PC-3 (cell line): ENCODE results near the gene DYRK3. TPM values are rescaled to one million over a fixed set of nuclear protein-coding genes. Genes with fewer than 3 reads are reported as not detected.

Experiments used
- ATAC-seq: fragments of 200-7000 bp; cut with Tn5 transposase; 2 replicates; pipeline ENCODE4 v1.9.1; 2020; ENCODE audit warnings: mild to moderate bottlenecking, moderate library complexity
- BruUV-seq: library from RNA; stranded (reverse); fragments of 400-500 nt; replicated peaks from 2 replicates; lab custom pipeline; 2021; lab: Mats Ljungman, UMichigan
- CTCF ChIA-PET: fragments of 300-600 bp; sonication (Branson Sonifier 250); formaldehyde crosslinking; loops from one replicate; lab custom pipeline; 2022; ENCODE audit warnings: antibody characterized with exemption; lab: Charles Lee
- POLR2A ChIA-PET: fragments of 300-600 bp; sonication (Branson Sonifier 250); formaldehyde crosslinking; loops from one replicate; lab custom pipeline; 2022; ENCODE audit warnings: antibody characterized with exemption; ENCODE audit not compliant: unreplicated experiment; lab: Charles Lee
- DNase-seq: peaks from one replicate; pipeline ENCODE4 v3.0.0-alpha.2; 2015
- H2AFZ ChIP-seq: fragments of 300-600 bp; sonication (generic); 2 replicates; pipeline ENCODE4 v1.6.0; 2016; ENCODE audit warnings: antibody characterized with exemption, low read length
- H3F3A ChIP-seq: fragments of 300-600 bp; sonication (generic); one replicate; pipeline ENCODE4 v1.6.0; 2017; ENCODE audit warnings: antibody characterized with exemption, low read length, control low read depth, mild to moderate bottlenecking; ENCODE audit not compliant: unreplicated experiment
- H3K27ac ChIP-seq: fragments of 300-600 bp; sonication (generic); 2 replicates; pipeline ENCODE4 v1.5.1; 2016; ENCODE audit warnings: mild to moderate bottlenecking, low read length
- H3K27me3 ChIP-seq: fragments of 300-600 bp; sonication (generic); 2 replicates; pipeline ENCODE4 v1.6.1; 2016; ENCODE audit warnings: low read length, mixed read lengths
- H3K36me3 ChIP-seq: fragments of 300-600 bp; sonication (generic); 2 replicates; pipeline ENCODE4 v1.6.1; 2016; ENCODE audit warnings: low read depth, mixed run types, low read length, mixed read lengths
- H3K4me1 ChIP-seq: fragments of 300-600 bp; sonication (generic); 2 replicates; pipeline ENCODE4 v1.5.1; 2016; ENCODE audit warnings: low read length; ENCODE audit not compliant: insufficient read depth
- H3K4me2 ChIP-seq: fragments of 300-600 bp; sonication (generic); 2 replicates; pipeline ENCODE4 v1.6.0; 2016; ENCODE audit warnings: low read length
- H3K4me3 ChIP-seq: fragments of 300-600 bp; sonication (generic); 2 replicates; pipeline ENCODE4 v1.5.1; 2016; ENCODE audit warnings: mild to moderate bottlenecking, low read length, mixed read lengths
- H3K79me2 ChIP-seq: fragments of 300-600 bp; sonication (generic); 2 replicates; pipeline ENCODE4 v1.6.1; 2017; ENCODE audit warnings: low read length, mixed read lengths
- H3K9ac ChIP-seq: fragments of 300-600 bp; sonication (generic); 2 replicates; pipeline ENCODE4 v1.6.0; 2016; ENCODE audit warnings: mild to moderate bottlenecking, low read length
- H3K9me2 ChIP-seq: fragments of 300-600 bp; sonication (generic); replicated peaks from 2 replicates; pipeline ENCODE4 v1.6.1; 2016; ENCODE audit warnings: mixed run types, low read length, mixed read lengths
- H3K9me3 ChIP-seq: fragments of 300-600 bp; sonication (generic); 2 replicates; pipeline ENCODE4 v1.6.1; 2016; ENCODE audit warnings: low read length, mixed read lengths
- H4K20me1 ChIP-seq: fragments of 300-600 bp; sonication (generic); 2 replicates; pipeline ENCODE4 v1.6.1; 2016; ENCODE audit warnings: low read length, mixed read lengths
- EZH2 ChIP-seq: fragments of 300-600 bp; sonication (generic); IDR thresholded peaks from one replicate; pipeline ENCODE4 v1.6.1; 2017; ENCODE audit warnings: antibody characterized with exemption, mild to moderate bottlenecking, low read length; ENCODE audit not compliant: unreplicated experiment
- EZH2phosphoT487 ChIP-seq: fragments of 300-600 bp; sonication (generic); IDR thresholded peaks from 2 replicates; pipeline ENCODE4 v1.6.1; 2018; ENCODE audit warnings: mild to moderate bottlenecking, antibody characterized with exemption, low read length, borderline replicate concordance
- intact Hi-C: fragments of 100-400 bp; cut with micrococcal nuclease; formaldehyde crosslinking; loops from 2 replicates; pipeline ENCODE4 v1.9.0; 2023
- total RNA-seq: library from RNA; depleted of rRNA; stranded (reverse); fragments of >200 nt; gene quantifications from 2 replicates; pipeline ENCODE4 v1.2.3, GENCODE V29; 2014
- TF ChIP-seq, protein P1 (sequence below): fragments of 300-600 bp; sonication (generic); conservative IDR thresholded peaks from 2 replicates; pipeline ENCODE4 v1.5.1; 2017; ENCODE audit warnings: antibody characterized with exemption, low read depth, mild to moderate bottlenecking, low read length

The DYRK3 gene
- total RNA-seq, 1 experiment from 2014 or later, result 12.1 TPM

DNA sequence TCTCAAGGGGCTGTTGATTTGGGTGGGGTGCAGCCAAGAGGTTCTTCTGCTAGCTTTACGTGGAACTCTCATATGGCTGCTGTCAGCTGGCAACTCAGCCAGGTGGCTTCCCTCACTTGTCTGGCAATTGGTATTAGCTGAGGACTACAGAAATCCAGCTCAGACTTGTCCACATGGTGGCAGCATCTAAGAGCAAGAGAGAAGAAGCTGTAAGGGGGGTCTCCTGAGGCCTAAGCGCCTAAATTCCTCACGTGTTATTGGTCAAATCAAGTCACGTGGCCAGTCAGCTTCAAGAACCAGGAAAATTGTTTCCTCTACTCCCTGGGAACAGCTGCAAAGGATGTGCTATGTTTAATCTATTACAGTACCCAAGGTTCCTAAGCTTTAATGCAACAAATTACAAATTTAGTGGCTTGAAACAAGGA, 4.2 kb upstream of the DYRK3 start:
- ChIA-PET CTCF (interaction anchor here (0.5 to 2.9 kb wide), 17 partner anchors 8 to 1610 kb away, joined by 3 to 83 read pairs (median 4); partner anchors contain the start of genes EIF2D and MAPKAPK2), POLR2A (interaction anchor here (0.7 to 1.2 kb wide), 3 partner anchors 18 to 42 kb away, joined by 3 to 11 read pairs (median 7); no protein-coding TSS in a partner anchor)
- TF ChIP-seq EZH2phosphoT487, result no peak
- TF ChIP-seq EZH2, result no peak
- TF ChIP-seq, protein P1, sequence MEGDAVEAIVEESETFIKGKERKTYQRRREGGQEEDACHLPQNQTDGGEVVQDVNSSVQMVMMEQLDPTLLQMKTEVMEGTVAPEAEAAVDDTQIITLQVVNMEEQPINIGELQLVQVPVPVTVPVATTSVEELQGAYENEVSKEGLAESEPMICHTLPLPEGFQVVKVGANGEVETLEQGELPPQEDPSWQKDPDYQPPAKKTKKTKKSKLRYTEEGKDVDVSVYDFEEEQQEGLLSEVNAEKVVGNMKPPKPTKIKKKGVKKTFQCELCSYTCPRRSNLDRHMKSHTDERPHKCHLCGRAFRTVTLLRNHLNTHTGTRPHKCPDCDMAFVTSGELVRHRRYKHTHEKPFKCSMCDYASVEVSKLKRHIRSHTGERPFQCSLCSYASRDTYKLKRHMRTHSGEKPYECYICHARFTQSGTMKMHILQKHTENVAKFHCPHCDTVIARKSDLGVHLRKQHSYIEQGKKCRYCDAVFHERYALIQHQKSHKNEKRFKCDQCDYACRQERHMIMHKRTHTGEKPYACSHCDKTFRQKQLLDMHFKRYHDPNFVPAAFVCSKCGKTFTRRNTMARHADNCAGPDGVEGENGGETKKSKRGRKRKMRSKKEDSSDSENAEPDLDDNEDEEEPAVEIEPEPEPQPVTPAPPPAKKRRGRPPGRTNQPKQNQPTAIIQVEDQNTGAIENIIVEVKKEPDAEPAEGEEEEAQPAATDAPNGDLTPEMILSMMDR, result peak; percentile 95
- Histone ChIP-seq H4K20me1 (no peaks in the 10 kb centered on the region), H3K9me3 (no peaks in the 10 kb centered on the region), H3K4me2 (no peak overlapping the region), H3F3A (no peaks in the 10 kb centered on the region), H3K4me3 (no peak overlapping the region), H2AFZ (no peak overlapping the region), H3K4me1 (peaks cover 21% of the 10 kb centered on the region), H3K9me2 (no peaks in the 10 kb centered on the region), H3K79me2 (no peaks in the 10 kb centered on the region), H3K27ac (no peak overlapping the region), H3K27me3 (no peaks in the 10 kb centered on the region), H3K9ac (no peak overlapping the region), H3K36me3 (no peaks in the 10 kb centered on the region)
- DNase-seq, result peak; percentile 94
- no TSS peak for BruUV-seq
- intact Hi-C loops, result loop anchor here (1.0 to 10.0 kb wide), 2 partner anchors 281 to 424 kb away; partner anchors contain the start of genes PFKFB2 and YOD1
- peak; percentile 23; the same call in 1 of the 2 replicates for ATAC-seq

DNA sequence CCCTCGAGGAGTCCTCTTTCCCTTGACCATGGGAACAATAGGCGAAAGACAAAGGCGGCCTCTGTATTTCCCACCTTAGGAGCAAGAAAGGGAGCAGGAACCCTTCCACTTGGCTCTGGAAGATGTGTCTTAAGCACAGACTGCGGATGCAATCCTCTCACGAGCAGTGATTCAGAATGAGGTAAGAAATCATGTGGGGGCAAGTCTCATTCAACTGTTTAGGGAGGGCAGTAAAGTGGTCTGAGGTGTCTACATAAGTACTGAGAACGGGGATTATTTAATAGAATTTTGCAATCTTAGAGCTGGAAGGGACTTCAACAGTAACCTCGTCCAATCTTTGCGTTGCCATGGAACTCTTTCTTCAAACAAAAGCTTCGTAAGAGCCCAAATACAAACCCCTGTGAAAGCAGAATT, 1.6 kb upstream of the DYRK3 start:
- no peaks in the 10 kb centered on the region for H3K36me3 ChIP-seq
- ChIA-PET CTCF (interaction anchor here (0.7 to 4.8 kb wide), 4 partner anchors 30 to 350 kb away, joined by 3 to 71 read pairs (median 5); no protein-coding TSS in a partner anchor), POLR2A (interaction anchor here (0.6 kb wide), 1 partner anchor 21 kb away, joined by 3 read pairs; no protein-coding TSS in a partner anchor)
- no peaks in the 10 kb centered on the region for H3F3A ChIP-seq
- no peaks in the 10 kb centered on the region for H3K27me3 ChIP-seq
- H3K9me3 ChIP-seq, result no peaks in the 10 kb centered on the region
- intact Hi-C loops, result loop anchor here (1.0 to 10.0 kb wide), 9 partner anchors 21 to 421 kb away; partner anchors contain the start of genes EIF2D, MAPKAPK2, PFKFB2 and YOD1
- no TSS peak for BruUV-seq
- H3K79me2 ChIP-seq, result 0 out of 2 replicates have a peak, but pooled peaks cover 3% of the 10 kb centered on the region
- peak overlapping the region; percentile 54 for H3K27ac ChIP-seq
- H3K4me1 ChIP-seq, result peaks cover 21% of the 10 kb centered on the region
- H4K20me1 ChIP-seq, result no peaks in the 10 kb centered on the region
- H3K4me2 ChIP-seq, result peak overlapping the region; percentile 89
- H3K9me2 ChIP-seq, result no peaks in the 10 kb centered on the region
- H3K4me3 ChIP-seq, result peak overlapping the region; percentile 85; the same call in 1 of the 2 replicates
- TF ChIP-seq EZH2phosphoT487 (no peak), EZH2 (no peak)
- TF ChIP-seq, protein P1, result no peak
- H3K9ac ChIP-seq, result peak overlapping the region; percentile 71
- DNase-seq (peak; percentile 83), ATAC-seq (peak; percentile 13)
- peak overlapping the region; percentile 63 for H2AFZ ChIP-seq
